ENCODE measurements around the gene PARP8. TPM values are rescaled to one million over a fixed set of nuclear protein-coding genes. Genes with fewer than 3 reads are reported as not detected.
A peak's percentile ranks its signal among the peaks of the same experiment; 100 is the strongest.

PARP8 gene
- total and polyA plus RNA-seq, 5 experiments from 2014 or later, result 61.9 to 162 (median 87.2) TPM

- Mint-ChIP-seq H3K4me1 (peaks cover 24 to 75% (median 54%) of the 10 kb centered on the region in 4 donors), H3K4me3 (peak overlapping the region in 4 of 10 donors; percentile 16 to 54 (median 37)), H3K36me3 (peaks cover 0 to 7% (median 0%) of the 10 kb centered on the region in 3 donors), H3K9me3 (peaks cover 0 to 2% (median 0%) of the 10 kb centered on the region in 9 donors), H3K27ac (peak overlapping the region in 6 of 10 donors; percentile 8 to 88 (median 50)), H3K27me3 (no peaks in the 10 kb centered on the region)
- no peak for ATAC-seq
- POLR2A ChIA-PET, result no interaction called here
- DNase-seq, result no peak
Observed at GRCh38 chr5:50727845-50728244, 61.4 kb downstream of the PARP8 start.

- POLR2A ChIA-PET, result no interaction called here
- H3K27ac Mint-ChIP-seq, result peak overlapping the region in 4 of 10 donors; percentile 5 to 51 (median 22)
Observed at GRCh38 chr5:50730336-50730735, 63.9 kb downstream of the PARP8 start.

GRCh38 chr5:50730841-50731240 lies 64.4 kb downstream of the PARP8 start:
- Mint-ChIP-seq H3K4me1 (peaks cover 25 to 73% (median 62%) of the 10 kb centered on the region in 4 donors), H3K36me3 (peaks cover 0 to 5% (median 2%) of the 10 kb centered on the region in 3 donors), H3K27ac (peak overlapping the region in 2 of 10 donors; percentile 51 to 63), H3K27me3 (no peaks in the 10 kb centered on the region), H3K4me3 (no peak overlapping the region), H3K9me3 (no peaks in the 10 kb centered on the region)
- ATAC-seq (no peak), DNase-seq (no peak)
- POLR2A ChIA-PET, result no interaction called here

More at GRCh38 chr5:50730336-50730735, 63.9 kb downstream of the PARP8 start:
- H3K27me3 Mint-ChIP-seq, result no peaks in the 10 kb centered on the region
- peaks cover 24 to 73% (median 60%) of the 10 kb centered on the region in 4 donors for H3K4me1 Mint-ChIP-seq
- H3K9me3 Mint-ChIP-seq, result no peaks in the 10 kb centered on the region
- H3K4me3 Mint-ChIP-seq, result peak overlapping the region in 1 of 10 donors; percentile 0
- H3K36me3 Mint-ChIP-seq, result peaks cover 0 to 5% (median 2%) of the 10 kb centered on the region in 3 donors
- DNase-seq (no peak), ATAC-seq (no peak)

- no peak overlapping the region for H3K4me3 Mint-ChIP-seq
- H3K36me3 Mint-ChIP-seq, result peaks cover 0 to 5% (median 2%) of the 10 kb centered on the region in 3 donors
- peaks cover 18 to 67% (median 51%) of the 10 kb centered on the region in 4 donors for H3K4me1 Mint-ChIP-seq
- ATAC-seq, result no peak
- H3K27me3 Mint-ChIP-seq, result no peaks in the 10 kb centered on the region
- no peak for DNase-seq
- H3K27ac Mint-ChIP-seq, result peak overlapping the region in 5 of 10 donors; percentile 3 to 79 (median 49)
- POLR2A ChIA-PET, result no interaction called here
- no peaks in the 10 kb centered on the region for H3K9me3 Mint-ChIP-seq
Observed at GRCh38 chr5:50733741-50734140, 67.3 kb downstream of the PARP8 start.

GRCh38 chr5:50738864-50739263 lies 72.4 kb downstream of the PARP8 start:
- Mint-ChIP-seq H3K9me3 (peaks cover 0 to 3% (median 0%) of the 10 kb centered on the region in 9 donors), H3K4me3 (no peak overlapping the region), H3K27me3 (no peaks in the 10 kb centered on the region), H3K27ac (peak overlapping the region in 6 of 10 donors; percentile 29 to 67 (median 50)), H3K36me3 (peaks cover 0 to 16% (median 8%) of the 10 kb centered on the region in 3 donors), H3K4me1 (peaks cover 34 to 66% (median 60%) of the 10 kb centered on the region in 4 donors)
- no peak for ATAC-seq
- POLR2A ChIA-PET, result interaction anchor here (0.6 to 1.5 kb wide), 3 partner anchors 25 to 72 kb away, joined by 3 to 4 read pairs (median 3); partner anchors contain the start of gene PARP8
- DNase-seq, result no peak

- POLR2A ChIA-PET, result interaction anchor here (0.6 to 1.2 kb wide), 2 partner anchors 73 to 251 kb away, joined by 4 to 5 read pairs; no protein-coding TSS in a partner anchor
- Mint-ChIP-seq H3K4me1 (peaks cover 35 to 67% (median 61%) of the 10 kb centered on the region in 4 donors), H3K36me3 (peaks cover 0 to 16% (median 6%) of the 10 kb centered on the region in 3 donors), H3K27me3 (no peaks in the 10 kb centered on the region), H3K4me3 (no peak overlapping the region), H3K27ac (peak overlapping the region in 6 of 10 donors; percentile 20 to 95 (median 52)), H3K9me3 (peaks cover 0 to 3% (median 0%) of the 10 kb centered on the region in 9 donors)
- ATAC-seq (no peak), DNase-seq (no peak)
Observed at GRCh38 chr5:50740832-50741231, 74.4 kb downstream of the PARP8 start.

GRCh38 chr5:50744776-50745175 lies 78.3 kb downstream of the PARP8 start:
- H3K4me1 Mint-ChIP-seq, result peaks cover 42 to 84% (median 77%) of the 10 kb centered on the region in 4 donors
- POLR2A ChIA-PET, result interaction anchor here (1.0 to 4.6 kb wide), 4 partner anchors 19 to 304 kb away, joined by 4 to 34 read pairs (median 20); partner anchors contain the start of genes EMB and PARP8
- H3K27ac Mint-ChIP-seq, result peak overlapping the region; percentile 90 to 96 (median 92)
- H3K9me3 Mint-ChIP-seq, result peaks cover 0 to 6% (median 2%) of the 10 kb centered on the region in 9 donors
- no peaks in the 10 kb centered on the region for H3K27me3 Mint-ChIP-seq
- DNase-seq, result peak in 3 of 10 donors; percentile 37 to 44 (median 37)
- H3K36me3 Mint-ChIP-seq, result peaks cover 0 to 17% (median 5%) of the 10 kb centered on the region in 3 donors
- peak; percentile 55 to 61 for ATAC-seq
- H3K4me3 Mint-ChIP-seq, result peak overlapping the region; percentile 74 to 89 (median 83)

- Mint-ChIP-seq H3K27ac (peak overlapping the region; percentile 90 to 96 (median 92)), H3K27me3 (no peaks in the 10 kb centered on the region), H3K4me1 (peaks cover 40 to 84% (median 79%) of the 10 kb centered on the region in 4 donors), H3K9me3 (peaks cover 0 to 6% (median 0%) of the 10 kb centered on the region in 9 donors), H3K4me3 (peak overlapping the region; percentile 74 to 89 (median 83)), H3K36me3 (peaks cover 0 to 11% (median 2%) of the 10 kb centered on the region in 3 donors)
- POLR2A ChIA-PET, result interaction anchor here (0.6 to 4.6 kb wide), 5 partner anchors 9 to 304 kb away, joined by 3 to 34 read pairs (median 13); partner anchors contain the start of genes EMB and PARP8
- ATAC-seq (peak in 1 of 2 donors; percentile 8), DNase-seq (no peak)
Observed at GRCh38 chr5:50745221-50745910, 78.9 kb downstream of the PARP8 start.

- peak overlapping the region; percentile 39 to 91 (median 86) for H3K27ac Mint-ChIP-seq
- POLR2A ChIA-PET, result interaction anchor here (2.0 to 3.4 kb wide), 2 partner anchors 82 to 308 kb away, joined by 5 to 17 read pairs; partner anchors contain the start of genes EMB and PARP8
- peaks cover 0 to 6% (median 0%) of the 10 kb centered on the region in 9 donors for H3K9me3 Mint-ChIP-seq
- no peak for ATAC-seq
- H3K4me3 Mint-ChIP-seq, result peak overlapping the region in 8 of 10 donors; percentile 7 to 65 (median 50)
- no peak for DNase-seq
- peaks cover 27 to 66% (median 63%) of the 10 kb centered on the region in 4 donors for H3K4me1 Mint-ChIP-seq
- H3K36me3 Mint-ChIP-seq, result peaks cover 0 to 17% (median 11%) of the 10 kb centered on the region in 3 donors
- H3K27me3 Mint-ChIP-seq, result no peaks in the 10 kb centered on the region
Observed at GRCh38 chr5:50749181-50749580, 82.7 kb downstream of the PARP8 start.

GRCh38 chr5:50749873-50750272 lies 83.4 kb downstream of the PARP8 start:
- POLR2A ChIA-PET, result interaction anchor here (1.5 to 3.4 kb wide), 2 partner anchors 309 kb away, joined by 8 to 17 read pairs; partner anchors contain the start of gene EMB
- peak overlapping the region; percentile 41 to 75 (median 70) for H3K4me3 Mint-ChIP-seq
- peaks cover 0 to 6% (median 0%) of the 10 kb centered on the region in 9 donors for H3K9me3 Mint-ChIP-seq
- peaks cover 0 to 21% (median 12%) of the 10 kb centered on the region in 3 donors for H3K36me3 Mint-ChIP-seq
- no peaks in the 10 kb centered on the region for H3K27me3 Mint-ChIP-seq
- ATAC-seq (peak; percentile 66 to 68), DNase-seq (peak in 2 of 10 donors; percentile 47 to 51)
- H3K27ac Mint-ChIP-seq, result peak overlapping the region; percentile 79 to 96 (median 90)
- peaks cover 24 to 59% (median 57%) of the 10 kb centered on the region in 4 donors for H3K4me1 Mint-ChIP-seq

- Mint-ChIP-seq H3K27ac (peak overlapping the region; percentile 73 to 93 (median 89)), H3K4me1 (peaks cover 24 to 58% (median 54%) of the 10 kb centered on the region in 4 donors), H3K27me3 (no peaks in the 10 kb centered on the region), H3K36me3 (peaks cover 0 to 32% (median 19%) of the 10 kb centered on the region in 3 donors), H3K9me3 (peaks cover 0 to 6% (median 0%) of the 10 kb centered on the region in 9 donors), H3K4me3 (peak overlapping the region in 9 of 10 donors; percentile 29 to 79 (median 67))
- POLR2A ChIA-PET, result interaction anchor here (0.6 to 1.5 kb wide), 3 partner anchors 84 to 322 kb away, joined by 3 to 8 read pairs (median 8); partner anchors contain the start of genes EMB and PARP8
- ATAC-seq (peak; percentile 74 to 86), DNase-seq (peak in 9 of 10 donors; percentile 19 to 76 (median 61))
Observed at GRCh38 chr5:50751064-50751657, 84.7 kb downstream of the PARP8 start.

GRCh38 chr5:50752800-50753199 lies 86.4 kb downstream of the PARP8 start:
- peaks cover 21 to 58% (median 51%) of the 10 kb centered on the region in 4 donors for H3K4me1 Mint-ChIP-seq
- ATAC-seq (no peak), DNase-seq (no peak)
- no peak overlapping the region for H3K4me3 Mint-ChIP-seq
- H3K27ac Mint-ChIP-seq, result peak overlapping the region in 6 of 10 donors; percentile 0 to 69 (median 8)
- peaks cover 0 to 5% (median 0%) of the 10 kb centered on the region in 9 donors for H3K9me3 Mint-ChIP-seq
- no peaks in the 10 kb centered on the region for H3K27me3 Mint-ChIP-seq
- peaks cover 0 to 46% (median 19%) of the 10 kb centered on the region in 3 donors for H3K36me3 Mint-ChIP-seq
- POLR2A ChIA-PET, result no interaction called here

Measured in naive thymus-derived CD8-positive, alpha-beta T cell (primary cell).